ENCODE measurements around the gene RPS10.

The RPS10 gene

DNA sequence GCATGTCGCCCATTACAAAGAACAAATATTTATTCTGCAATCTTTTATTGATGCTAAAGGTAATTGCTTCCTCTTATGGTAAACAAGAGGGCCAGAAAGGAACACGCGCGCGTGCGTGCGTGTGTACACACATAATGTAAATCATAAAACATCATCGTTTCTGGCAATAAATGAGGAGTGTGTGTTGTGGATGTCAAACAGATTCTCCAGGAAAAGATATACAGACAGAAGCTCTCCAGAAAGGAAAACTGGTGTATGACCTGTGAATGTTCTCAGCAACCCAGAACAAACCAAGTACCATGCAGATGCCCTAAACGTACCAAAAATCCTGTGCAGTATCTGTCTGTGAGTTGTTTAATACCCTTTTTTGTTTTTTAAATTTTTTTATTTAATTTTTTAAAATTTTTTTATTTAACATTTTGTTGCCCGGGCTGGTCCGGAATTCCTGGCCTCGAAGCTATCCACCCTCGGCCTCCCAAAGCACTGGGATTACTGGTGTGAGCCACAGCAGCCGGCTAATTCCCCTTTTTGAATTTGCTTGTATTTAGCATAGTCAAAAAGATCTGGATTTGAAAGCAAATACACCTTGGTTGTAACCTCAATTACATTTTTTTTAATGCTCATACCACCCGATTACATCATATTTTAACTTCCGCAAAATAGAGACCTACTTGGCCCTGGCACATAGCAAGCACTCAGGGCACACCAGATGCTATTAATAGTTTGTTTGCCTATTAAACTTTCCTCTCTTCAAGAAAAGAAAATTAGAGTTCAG lies 32.5 kb downstream of the RPS10 start:
- Histone ChIP-seq H3K4me3 (replicated peaks; ENCODE audit: insufficient read depth, low read length) (peak overlapping the region; percentile 85), H3K27ac (replicated peaks) (peak overlapping the region; percentile 47), H3K27me3 (ENCODE audit: insufficient read depth, poor library complexity, severe bottlenecking) (no peaks in the 10 kb centered on the region)
- peak; percentile 17; the same call in 1 of the 2 replicates for TF ChIP-seq SPI1 (IDR thresholded peaks at IDR 0.05; ENCODE audit: borderline replicate concordance, low read depth)
- TF ChIP-seq, protein P1, sequence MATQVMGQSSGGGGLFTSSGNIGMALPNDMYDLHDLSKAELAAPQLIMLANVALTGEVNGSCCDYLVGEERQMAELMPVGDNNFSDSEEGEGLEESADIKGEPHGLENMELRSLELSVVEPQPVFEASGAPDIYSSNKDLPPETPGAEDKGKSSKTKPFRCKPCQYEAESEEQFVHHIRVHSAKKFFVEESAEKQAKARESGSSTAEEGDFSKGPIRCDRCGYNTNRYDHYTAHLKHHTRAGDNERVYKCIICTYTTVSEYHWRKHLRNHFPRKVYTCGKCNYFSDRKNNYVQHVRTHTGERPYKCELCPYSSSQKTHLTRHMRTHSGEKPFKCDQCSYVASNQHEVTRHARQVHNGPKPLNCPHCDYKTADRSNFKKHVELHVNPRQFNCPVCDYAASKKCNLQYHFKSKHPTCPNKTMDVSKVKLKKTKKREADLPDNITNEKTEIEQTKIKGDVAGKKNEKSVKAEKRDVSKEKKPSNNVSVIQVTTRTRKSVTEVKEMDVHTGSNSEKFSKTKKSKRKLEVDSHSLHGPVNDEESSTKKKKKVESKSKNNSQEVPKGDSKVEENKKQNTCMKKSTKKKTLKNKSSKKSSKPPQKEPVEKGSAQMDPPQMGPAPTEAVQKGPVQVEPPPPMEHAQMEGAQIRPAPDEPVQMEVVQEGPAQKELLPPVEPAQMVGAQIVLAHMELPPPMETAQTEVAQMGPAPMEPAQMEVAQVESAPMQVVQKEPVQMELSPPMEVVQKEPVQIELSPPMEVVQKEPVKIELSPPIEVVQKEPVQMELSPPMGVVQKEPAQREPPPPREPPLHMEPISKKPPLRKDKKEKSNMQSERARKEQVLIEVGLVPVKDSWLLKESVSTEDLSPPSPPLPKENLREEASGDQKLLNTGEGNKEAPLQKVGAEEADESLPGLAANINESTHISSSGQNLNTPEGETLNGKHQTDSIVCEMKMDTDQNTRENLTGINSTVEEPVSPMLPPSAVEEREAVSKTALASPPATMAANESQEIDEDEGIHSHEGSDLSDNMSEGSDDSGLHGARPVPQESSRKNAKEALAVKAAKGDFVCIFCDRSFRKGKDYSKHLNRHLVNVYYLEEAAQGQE (IDR thresholded peaks at IDR 0.05; ENCODE audit: insufficient replicate concordance, low read depth), result no peak
- DNase-seq (ENCODE audit: low read depth in 1 of 2, low spot score in 1 of 2), result peak in 1 of 2 experiments; percentile 66

DNA sequence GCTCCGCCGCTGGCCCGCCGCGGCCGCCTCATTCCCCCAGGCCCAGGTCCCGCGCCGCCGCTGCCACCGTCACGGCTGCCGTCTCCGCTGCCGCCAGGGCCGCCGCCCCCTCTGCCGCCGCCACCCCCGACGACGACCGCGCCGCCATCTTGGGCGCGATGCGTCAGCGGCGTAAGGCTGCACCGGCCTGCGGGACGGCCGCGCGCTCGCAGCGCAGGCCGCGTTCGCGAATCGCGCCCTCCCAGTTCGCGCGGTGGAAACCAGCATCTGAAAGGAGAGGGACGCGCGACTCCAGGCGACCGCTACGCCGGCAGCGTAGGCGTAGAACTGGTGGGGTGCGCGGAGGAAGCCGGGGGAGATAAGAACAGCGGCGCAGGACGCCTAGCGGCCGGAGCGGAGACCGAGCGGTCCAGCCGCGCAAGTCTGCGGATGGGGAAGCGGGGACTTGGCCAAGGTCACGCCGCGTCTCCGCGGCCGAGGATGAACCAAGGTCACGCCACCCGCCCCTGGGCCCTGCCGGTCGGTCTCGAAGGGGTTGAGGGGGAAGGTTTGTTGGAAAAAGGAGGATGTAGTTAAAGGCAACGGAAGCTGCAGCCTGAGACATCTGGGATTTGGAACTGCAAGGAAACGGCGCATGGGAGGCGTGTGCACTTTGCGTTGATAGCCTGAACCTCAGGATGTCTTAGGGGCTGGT lies 33.2 kb downstream of the RPS10 start, which contains the start of gene NUDT3:
TSS of gene NUDT3 (minus strand) at position 173 of the 694 bp plus-strand sequence. CDS start 307 bp downstream, outside the sequence.
- peak; percentile 91 to 94 for DNase-seq (ENCODE audit: low read depth in 1 of 2, low spot score in 1 of 2)

DNA sequence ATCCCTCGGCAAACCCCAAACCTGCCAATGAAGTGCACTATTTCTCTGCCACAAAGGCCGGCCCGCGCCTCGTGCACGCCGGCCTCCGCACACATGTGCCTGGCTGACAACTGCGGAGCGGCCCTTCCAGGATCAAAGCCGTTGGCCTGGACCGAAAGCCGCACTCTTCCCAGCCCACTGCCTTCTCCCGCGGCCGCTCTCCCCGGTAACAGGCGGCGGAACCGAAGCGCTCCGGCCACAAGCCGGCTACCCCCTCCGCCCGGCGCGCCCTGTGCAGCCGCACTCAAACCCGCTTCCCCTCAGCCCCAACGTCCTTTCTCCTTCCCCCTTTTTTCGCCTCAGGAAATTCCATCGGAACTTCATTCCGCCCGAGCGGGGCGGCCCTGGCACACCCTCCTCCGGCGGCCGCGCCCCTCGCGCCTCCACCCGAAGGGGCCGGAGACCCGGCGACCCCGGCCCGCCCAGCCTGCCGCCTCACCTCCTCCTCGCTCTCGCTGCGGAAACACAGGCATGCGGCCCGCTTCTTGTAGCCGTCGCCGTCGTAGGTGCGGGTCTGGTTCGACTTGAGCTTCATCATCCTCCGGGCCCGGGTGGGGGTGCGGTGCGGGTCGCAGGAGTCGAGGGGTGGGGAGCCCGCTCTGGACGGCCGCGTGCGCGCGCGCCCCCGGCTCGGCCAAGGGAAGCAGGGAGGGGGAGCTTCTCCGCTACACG lies 33.9 kb downstream of the RPS10 start:
- peak in 1 of 2 experiments; percentile 59 for DNase-seq (ENCODE audit: low read depth in 1 of 2, low spot score in 1 of 2)
- Histone ChIP-seq H3K27me3 (ENCODE audit: insufficient read depth, poor library complexity, severe bottlenecking) (no peaks in the 10 kb centered on the region), H3K27ac (replicated peaks) (peak overlapping the region; percentile 93), H3K4me3 (replicated peaks; ENCODE audit: insufficient read depth, low read length) (peak overlapping the region; percentile 85)
- TF ChIP-seq, protein P1 (IDR thresholded peaks at IDR 0.05; ENCODE audit: insufficient replicate concordance, low read depth), result peak; percentile 29
- TF ChIP-seq SPI1 (IDR thresholded peaks at IDR 0.05; ENCODE audit: borderline replicate concordance, low read depth) (no peak), POLR2AphosphoS5 (IDR thresholded peaks at IDR 0.05; ENCODE audit: low read depth) (peak; percentile 73; the same call in 1 of the 2 replicates)

More for the DNA sequence above, 33.2 kb downstream of the RPS10 start, which contains the start of gene NUDT3:
- peak within 1 kb of the TSS; percentile 85 for H3K4me3 ChIP-seq (replicated peaks; ENCODE audit: insufficient read depth, low read length)
- peak within 1 kb of the TSS; percentile 93 for H3K27ac ChIP-seq (replicated peaks)
- no peaks in the 10 kb centered on the region for H3K27me3 ChIP-seq (ENCODE audit: insufficient read depth, poor library complexity, severe bottlenecking)
- TF ChIP-seq, protein P2, sequence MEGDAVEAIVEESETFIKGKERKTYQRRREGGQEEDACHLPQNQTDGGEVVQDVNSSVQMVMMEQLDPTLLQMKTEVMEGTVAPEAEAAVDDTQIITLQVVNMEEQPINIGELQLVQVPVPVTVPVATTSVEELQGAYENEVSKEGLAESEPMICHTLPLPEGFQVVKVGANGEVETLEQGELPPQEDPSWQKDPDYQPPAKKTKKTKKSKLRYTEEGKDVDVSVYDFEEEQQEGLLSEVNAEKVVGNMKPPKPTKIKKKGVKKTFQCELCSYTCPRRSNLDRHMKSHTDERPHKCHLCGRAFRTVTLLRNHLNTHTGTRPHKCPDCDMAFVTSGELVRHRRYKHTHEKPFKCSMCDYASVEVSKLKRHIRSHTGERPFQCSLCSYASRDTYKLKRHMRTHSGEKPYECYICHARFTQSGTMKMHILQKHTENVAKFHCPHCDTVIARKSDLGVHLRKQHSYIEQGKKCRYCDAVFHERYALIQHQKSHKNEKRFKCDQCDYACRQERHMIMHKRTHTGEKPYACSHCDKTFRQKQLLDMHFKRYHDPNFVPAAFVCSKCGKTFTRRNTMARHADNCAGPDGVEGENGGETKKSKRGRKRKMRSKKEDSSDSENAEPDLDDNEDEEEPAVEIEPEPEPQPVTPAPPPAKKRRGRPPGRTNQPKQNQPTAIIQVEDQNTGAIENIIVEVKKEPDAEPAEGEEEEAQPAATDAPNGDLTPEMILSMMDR (IDR thresholded peaks at IDR 0.05; ENCODE audit: insufficient read depth, low read length), result peak; percentile 55
- peak; percentile 49; the same call in 1 of the 2 replicates for TF ChIP-seq SPI1 (IDR thresholded peaks at IDR 0.05; ENCODE audit: borderline replicate concordance, low read depth)
- TF ChIP-seq, protein P1 (IDR thresholded peaks at IDR 0.05; ENCODE audit: insufficient replicate concordance, low read depth), result no peak
- TF ChIP-seq GABPA (IDR thresholded peaks at IDR 0.05; ENCODE audit: low read depth), result no peak
- peak; percentile 15; the same call in 1 of the 2 replicates for TF ChIP-seq POLR2AphosphoS5 (IDR thresholded peaks at IDR 0.05; ENCODE audit: low read depth)

All from HL-60 (cell line).